ENCODE results near the gene MSANTD1. TPM values are rescaled to one million over a fixed set of nuclear protein-coding genes. Genes with fewer than 3 reads are reported as not detected.
A peak's percentile ranks its signal among the peaks of the same experiment; 100 is the strongest.

Gene MSANTD1
- total RNA-seq, 1 donor from 2014 or later: 0.44 TPM

DNA sequence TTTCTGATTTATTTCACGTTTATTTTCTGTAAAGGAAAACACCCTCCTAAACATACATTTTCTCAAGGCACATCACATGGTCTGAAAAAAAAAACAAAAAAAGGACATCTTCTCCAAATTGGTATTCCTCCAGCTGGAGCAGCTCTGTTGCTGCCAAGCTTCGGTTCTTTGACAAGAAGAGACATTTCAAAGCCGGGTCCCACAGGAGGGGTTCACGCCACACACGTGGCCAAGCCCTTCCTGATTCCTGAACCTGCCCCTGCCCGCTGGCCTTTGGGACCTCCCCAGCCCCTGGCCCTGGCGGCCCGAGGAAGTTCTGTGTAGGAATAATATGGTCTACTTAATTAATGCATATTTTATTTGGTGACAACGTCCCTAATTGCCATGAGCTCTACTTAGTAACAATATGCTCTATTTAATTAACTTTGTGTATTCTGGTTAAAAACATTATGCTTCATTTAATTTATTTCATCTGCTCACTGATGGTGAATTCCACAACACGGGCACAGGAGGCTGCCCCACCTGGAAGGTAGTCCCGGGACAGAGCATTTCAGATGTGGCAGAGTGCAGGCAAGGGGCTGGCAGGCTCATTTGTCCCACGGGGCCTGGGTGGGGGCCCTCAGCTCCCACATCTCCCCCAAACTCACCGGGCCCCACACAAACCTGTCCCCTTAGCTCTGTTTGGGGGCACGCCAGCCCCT, 38.5 kb downstream of the MSANTD1 start:
- H3K36me3 ChIP-seq: no peaks in the 10 kb centered on the region
- peaks cover 24% of the 10 kb centered on the region for H3K27me3 ChIP-seq (ENCODE audit: low read depth)
- peaks cover under 1% of the 10 kb centered on the region for H3K9me3 ChIP-seq (replicated peaks)
- intact Hi-C loops (cut with micrococcal nuclease): no loop called here
- no peak for DNase-seq
- no peak for TF ChIP-seq CTCF (IDR thresholded peaks at IDR 0.05; ENCODE audit: borderline replicate concordance)
- peaks cover 40% of the 10 kb centered on the region for H3K4me1 ChIP-seq
- H3K4me3 ChIP-seq: no peak overlapping the region
- peak overlapping the region; percentile 45 for H3K27ac ChIP-seq (replicated peaks)

- Histone ChIP-seq H3K27me3 (ENCODE audit: low read depth) (peaks cover 24% of the 10 kb centered on the region), H3K4me3 (no peak overlapping the region), H3K4me1 (peaks cover 41% of the 10 kb centered on the region), H3K27ac (replicated peaks) (peak overlapping the region; percentile 45), H3K9me3 (replicated peaks) (no peaks in the 10 kb centered on the region), H3K36me3 (no peaks in the 10 kb centered on the region)
- intact Hi-C loops (cut with micrococcal nuclease): no loop called here
- no peak for TF ChIP-seq CTCF (IDR thresholded peaks at IDR 0.05; ENCODE audit: borderline replicate concordance)
- no peak for DNase-seq
Measured at GRCh38 chr4:3287972-3288570, 39.1 kb downstream of the MSANTD1 start.

DNA sequence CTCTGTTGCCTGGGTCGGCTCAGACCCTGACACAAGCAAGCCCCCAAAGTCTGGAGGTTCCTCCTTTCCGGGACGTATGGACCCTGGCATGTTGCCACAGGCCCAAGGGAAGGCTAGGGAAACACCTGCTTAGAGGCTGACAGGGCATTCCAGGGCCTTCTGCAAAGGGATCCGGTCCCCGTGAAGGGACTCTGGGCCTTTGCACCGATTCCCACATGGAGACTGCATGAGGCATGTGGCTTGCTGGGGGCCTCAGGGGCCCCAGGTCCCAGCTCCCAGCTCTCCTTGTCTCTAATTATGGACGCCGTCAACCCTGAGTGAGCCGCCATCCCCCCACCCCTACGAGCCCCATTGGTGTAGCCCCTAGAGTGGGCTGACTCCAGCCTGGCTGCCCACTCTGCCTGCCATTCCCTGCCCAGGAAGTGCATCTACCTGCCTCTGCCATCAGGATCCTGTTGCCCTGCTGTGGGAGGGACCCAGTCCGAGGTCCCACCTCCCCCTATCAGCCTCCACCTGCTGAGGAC, 39.7 kb downstream of the MSANTD1 start:
- Histone ChIP-seq H3K36me3 (no peaks in the 10 kb centered on the region), H3K4me3 (no peak overlapping the region), H3K27ac (replicated peaks) (peak overlapping the region; percentile 45), H3K4me1 (peaks cover 45% of the 10 kb centered on the region), H3K27me3 (ENCODE audit: low read depth) (peaks cover 24% of the 10 kb centered on the region), H3K9me3 (replicated peaks) (no peaks in the 10 kb centered on the region)
- intact Hi-C loops (cut with micrococcal nuclease): no loop called here
- no peak for TF ChIP-seq CTCF (IDR thresholded peaks at IDR 0.05; ENCODE audit: borderline replicate concordance)
- DNase-seq: no peak

DNA sequence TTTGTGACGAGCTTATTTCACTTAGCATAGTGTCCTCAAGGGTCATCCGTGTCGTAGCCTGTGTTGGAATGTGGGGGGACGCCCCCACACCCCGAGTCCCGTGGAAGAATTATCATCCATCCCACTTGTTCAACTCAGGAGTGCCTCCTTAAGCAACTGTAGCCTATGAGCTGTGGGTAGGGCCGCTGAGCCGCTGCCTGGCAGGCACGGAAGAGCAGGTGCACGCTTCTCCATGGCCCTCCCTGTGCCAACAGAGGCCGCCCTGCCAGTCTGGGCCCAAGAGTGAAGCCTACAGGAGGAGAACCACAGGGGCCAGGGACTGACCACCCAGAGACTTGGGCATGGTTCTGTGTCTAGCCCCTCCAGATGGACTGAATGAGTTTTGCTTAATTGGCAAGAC, 41.5 kb downstream of the MSANTD1 start:
- Histone ChIP-seq H3K36me3 (no peaks in the 10 kb centered on the region), H3K9me3 (replicated peaks) (no peaks in the 10 kb centered on the region), H3K27ac (replicated peaks) (no peak overlapping the region), H3K27me3 (ENCODE audit: low read depth) (peaks cover 16% of the 10 kb centered on the region), H3K4me1 (peaks cover 56% of the 10 kb centered on the region), H3K4me3 (no peak overlapping the region)
- intact Hi-C loops (cut with micrococcal nuclease): no loop called here
- DNase-seq: no peak
- TF ChIP-seq CTCF (IDR thresholded peaks at IDR 0.05; ENCODE audit: borderline replicate concordance): no peak

GRCh38 chr4:3290889-3291321, 41.9 kb downstream of the MSANTD1 start:
- H3K27ac ChIP-seq (replicated peaks): peak overlapping the region; percentile 98
- H3K36me3 ChIP-seq: no peaks in the 10 kb centered on the region
- peaks cover 56% of the 10 kb centered on the region for H3K4me1 ChIP-seq
- DNase-seq: no peak
- intact Hi-C loops (cut with micrococcal nuclease): no loop called here
- peak overlapping the region; percentile 98 for H3K4me3 ChIP-seq
- peaks cover 12% of the 10 kb centered on the region for H3K27me3 ChIP-seq (ENCODE audit: low read depth)
- H3K9me3 ChIP-seq (replicated peaks): no peaks in the 10 kb centered on the region
- no peak for TF ChIP-seq CTCF (IDR thresholded peaks at IDR 0.05; ENCODE audit: borderline replicate concordance)

All from left ventricle myocardium inferior (tissue), 1 donor.